ENCODE results near the gene ARHGAP21. TPM values are rescaled to one million over a fixed set of nuclear protein-coding genes. Genes with fewer than 3 reads are reported as not detected.

Gene ARHGAP21
- polyA plus RNA-seq, 1 donor from 2014 or later, result 138 TPM

GRCh38 chr10:24700948-24701347 lies 22.7 kb downstream of the ARHGAP21 start:
- Histone ChIP-seq H3K9me3 (ENCODE audit: low read length) (no peaks in the 10 kb centered on the region), H3K4me2 (ENCODE audit: low read length) (no peak overlapping the region), H3K27ac (ENCODE audit: low read length) (no peak overlapping the region), H2AFZ (ENCODE audit: low read depth, low read length) (no peak overlapping the region), H3K36me3 (ENCODE audit: insufficient read depth, low read length) (no peaks in the 10 kb centered on the region), H3K79me2 (replicated peaks; ENCODE audit: insufficient read depth, low read length) (peaks cover 92% of the 10 kb centered on the region), H4K20me1 (ENCODE audit: insufficient read depth) (no peaks in the 10 kb centered on the region), H3F3A (ENCODE audit: insufficient read depth, low read length, poor library complexity, severe bottlenecking) (no peaks in the 10 kb centered on the region), H3K9ac (ENCODE audit: low read length) (no peak overlapping the region), H3K27me3 (ENCODE audit: insufficient read depth, low read depth, low read length) (no peaks in the 10 kb centered on the region), H3K4me3 (ENCODE audit: low read length) (no peak overlapping the region), H3K9me2 (ENCODE audit: insufficient read depth, low read length) (no peaks in the 10 kb centered on the region)
- no peak for TF ChIP-seq MXI1 (conservative IDR thresholded peaks at IDR 0.05; ENCODE audit: poor library complexity, severe bottlenecking)
- no peak for TF ChIP-seq SMC3 (conservative IDR thresholded peaks at IDR 0.05; ENCODE audit: poor library complexity)
- no peak for TF ChIP-seq TAF1 (IDR thresholded peaks at IDR 0.05; ENCODE audit: low read depth)
- TF ChIP-seq, protein P1, sequence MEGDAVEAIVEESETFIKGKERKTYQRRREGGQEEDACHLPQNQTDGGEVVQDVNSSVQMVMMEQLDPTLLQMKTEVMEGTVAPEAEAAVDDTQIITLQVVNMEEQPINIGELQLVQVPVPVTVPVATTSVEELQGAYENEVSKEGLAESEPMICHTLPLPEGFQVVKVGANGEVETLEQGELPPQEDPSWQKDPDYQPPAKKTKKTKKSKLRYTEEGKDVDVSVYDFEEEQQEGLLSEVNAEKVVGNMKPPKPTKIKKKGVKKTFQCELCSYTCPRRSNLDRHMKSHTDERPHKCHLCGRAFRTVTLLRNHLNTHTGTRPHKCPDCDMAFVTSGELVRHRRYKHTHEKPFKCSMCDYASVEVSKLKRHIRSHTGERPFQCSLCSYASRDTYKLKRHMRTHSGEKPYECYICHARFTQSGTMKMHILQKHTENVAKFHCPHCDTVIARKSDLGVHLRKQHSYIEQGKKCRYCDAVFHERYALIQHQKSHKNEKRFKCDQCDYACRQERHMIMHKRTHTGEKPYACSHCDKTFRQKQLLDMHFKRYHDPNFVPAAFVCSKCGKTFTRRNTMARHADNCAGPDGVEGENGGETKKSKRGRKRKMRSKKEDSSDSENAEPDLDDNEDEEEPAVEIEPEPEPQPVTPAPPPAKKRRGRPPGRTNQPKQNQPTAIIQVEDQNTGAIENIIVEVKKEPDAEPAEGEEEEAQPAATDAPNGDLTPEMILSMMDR (IDR thresholded peaks at IDR 0.05; ENCODE audit: poor library complexity, severe bottlenecking), result no peak
- TF ChIP-seq RAD21 (conservative IDR thresholded peaks at IDR 0.05), result no peak
- no peak for TF ChIP-seq EZH2 (IDR thresholded peaks at IDR 0.05; ENCODE audit: borderline replicate concordance, insufficient read depth, low read length, poor library complexity, severe bottlenecking)
- TF ChIP-seq REST (IDR thresholded peaks at IDR 0.05; ENCODE audit: borderline replicate concordance), result no peak
- TF ChIP-seq EP300 (conservative IDR thresholded peaks at IDR 0.05; ENCODE audit: poor library complexity, severe bottlenecking), result no peak
- TF ChIP-seq POLR2AphosphoS5 (IDR thresholded peaks at IDR 0.05), result no peak

DNA sequence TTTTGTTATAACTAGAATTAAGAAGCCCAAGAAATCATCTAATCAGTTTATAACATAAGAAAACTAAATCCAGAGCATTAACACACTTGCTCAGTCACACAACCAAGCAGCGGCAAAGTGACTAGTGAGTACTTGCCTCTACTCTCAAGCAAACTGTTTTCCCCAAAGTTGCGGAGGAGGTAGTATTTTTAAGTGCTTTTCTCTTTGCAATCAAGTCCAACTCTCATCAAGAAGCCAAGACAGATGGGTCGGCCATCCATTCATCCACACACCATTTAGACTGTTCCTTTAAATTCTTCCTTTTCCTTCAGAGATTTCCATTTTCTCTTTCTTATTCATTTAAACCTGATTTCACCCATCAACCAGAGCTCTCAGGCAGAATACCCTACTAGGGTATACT lies 25.4 kb downstream of the ARHGAP21 start:
- Histone ChIP-seq H3K4me3 (ENCODE audit: low read length) (no peak overlapping the region), H4K20me1 (ENCODE audit: insufficient read depth) (no peaks in the 10 kb centered on the region), H3K9me3 (ENCODE audit: low read length) (no peaks in the 10 kb centered on the region), H3K27ac (ENCODE audit: low read length) (no peak overlapping the region), H3K9me2 (ENCODE audit: insufficient read depth, low read length) (no peaks in the 10 kb centered on the region), H3K79me2 (replicated peaks; ENCODE audit: insufficient read depth, low read length) (peaks cover 92% of the 10 kb centered on the region), H3K36me3 (ENCODE audit: insufficient read depth, low read length) (no peaks in the 10 kb centered on the region), H2AFZ (ENCODE audit: low read depth, low read length) (no peak overlapping the region), H3K9ac (ENCODE audit: low read length) (no peak overlapping the region), H3F3A (ENCODE audit: insufficient read depth, low read length, poor library complexity, severe bottlenecking) (no peaks in the 10 kb centered on the region), H3K27me3 (ENCODE audit: insufficient read depth, low read depth, low read length) (no peaks in the 10 kb centered on the region), H3K4me2 (ENCODE audit: low read length) (no peak overlapping the region)
- no peak for TF ChIP-seq TAF1 (IDR thresholded peaks at IDR 0.05; ENCODE audit: low read depth)
- no peak for TF ChIP-seq REST (IDR thresholded peaks at IDR 0.05; ENCODE audit: borderline replicate concordance)
- no peak for TF ChIP-seq MXI1 (conservative IDR thresholded peaks at IDR 0.05; ENCODE audit: poor library complexity, severe bottlenecking)
- TF ChIP-seq, protein P1 (IDR thresholded peaks at IDR 0.05; ENCODE audit: poor library complexity, severe bottlenecking), result no peak
- no peak for TF ChIP-seq RAD21 (conservative IDR thresholded peaks at IDR 0.05)
- TF ChIP-seq EP300 (conservative IDR thresholded peaks at IDR 0.05; ENCODE audit: poor library complexity, severe bottlenecking), result no peak
- no peak for TF ChIP-seq SMC3 (conservative IDR thresholded peaks at IDR 0.05; ENCODE audit: poor library complexity)
- TF ChIP-seq EZH2 (IDR thresholded peaks at IDR 0.05; ENCODE audit: borderline replicate concordance, insufficient read depth, low read length, poor library complexity, severe bottlenecking), result no peak
- TF ChIP-seq POLR2AphosphoS5 (IDR thresholded peaks at IDR 0.05), result no peak

Measured in neural cell (in vitro differentiated cells).